DOHH2 (cell line): Measurements from ENCODE around the gene KCNQ1.

Experiments
- H3F3A ChIP-seq: fragments of 200-600 bp; sonication (generic), shearing (Covaris generic); 2 replicates; pipeline ENCODE4 v1.6.0; 2016; ENCODE audit warnings: antibody characterized with exemption, mild to moderate bottlenecking; ENCODE audit not compliant: control insufficient read depth, insufficient read depth
- H3K27ac ChIP-seq: fragments of 200-600 bp; sonication (generic); 2 replicates; pipeline ENCODE4 v1.5.1; 2014; ENCODE audit warnings: low read depth, mild to moderate bottlenecking, low read length, moderate library complexity
- H3K27me3 ChIP-seq: fragments of 200-600 bp; sonication (generic); 2 replicates; pipeline ENCODE4 v1.6.1; 2014; ENCODE audit warnings: mild to moderate bottlenecking, low read length, mixed read lengths; ENCODE audit not compliant: control insufficient read depth
- H3K36me3 ChIP-seq: fragments of 200-600 bp; sonication (generic); 2 replicates; pipeline ENCODE4 v1.6.1; 2014; ENCODE audit warnings: mild to moderate bottlenecking, low read length, moderate library complexity, mixed read lengths; ENCODE audit not compliant: control insufficient read depth
- H3K4me1 ChIP-seq: fragments of 200-600 bp; sonication (generic); 2 replicates; pipeline ENCODE4 v1.6.1; 2014; ENCODE audit warnings: mild to moderate bottlenecking, low read length, mixed read lengths; ENCODE audit not compliant: control insufficient read depth
- H3K4me2 ChIP-seq: fragments of 200-600 bp; sonication (generic); 2 replicates; pipeline ENCODE4 v1.6.0; 2014; ENCODE audit warnings: mild to moderate bottlenecking, low read length, moderate library complexity
- H3K4me3 ChIP-seq: fragments of 200-600 bp; sonication (generic); 2 replicates; pipeline ENCODE4 v1.5.1; 2014; ENCODE audit warnings: mild to moderate bottlenecking, low read length, mixed read lengths
- H3K79me2 ChIP-seq: fragments of 200-600 bp; sonication (generic); 2 replicates; pipeline ENCODE4 v1.6.1; 2014; ENCODE audit warnings: mild to moderate bottlenecking, low read length, mixed read lengths; ENCODE audit not compliant: control insufficient read depth
- H3K9me2 ChIP-seq: fragments of 200-600 bp; sonication (generic); replicated peaks from 2 replicates; pipeline ENCODE4 v1.6.1; 2014; ENCODE audit warnings: mild to moderate bottlenecking, low read length, mixed read lengths; ENCODE audit not compliant: control insufficient read depth
- H3K9me3 ChIP-seq: fragments of 200-600 bp; sonication (generic); 2 replicates; pipeline ENCODE4 v1.6.1; 2014; ENCODE audit warnings: antibody characterized with exemption, low read length, mixed read lengths; ENCODE audit not compliant: control insufficient read depth, insufficient read depth
- H4K20me1 ChIP-seq: fragments of 200-600 bp; sonication (generic); 2 replicates; pipeline ENCODE4 v1.6.0; 2014; ENCODE audit warnings: low read depth, mild to moderate bottlenecking, antibody characterized with exemption, low read length, moderate library complexity; ENCODE audit not compliant: control insufficient read depth, insufficient read depth
- EZH2phosphoT487 ChIP-seq: fragments of 200-600 bp; sonication (generic); IDR thresholded peaks from 2 replicates; pipeline ENCODE4 v1.6.1; 2017; ENCODE audit warnings: borderline replicate concordance, mild to moderate bottlenecking, antibody characterized with exemption, low read length, moderate library complexity, mixed read lengths
- TF ChIP-seq, protein P1 (sequence below): fragments of 200-600 bp; sonication (generic); IDR thresholded peaks from one replicate; pipeline ENCODE4 v1.5.1; 2014; ENCODE audit warnings: antibody characterized with exemption, mild to moderate bottlenecking, low read depth, low read length; ENCODE audit not compliant: poor library complexity, severe bottlenecking

Gene KCNQ1

GRCh38 chr11:2704896-2705606 lies 260.2 kb downstream of the KCNQ1 start:
- Histone ChIP-seq H3K27me3 (no peaks in the 10 kb centered on the region), H3K27ac (no peak overlapping the region), H3F3A (no peaks in the 10 kb centered on the region), H3K9me2 (no peaks in the 10 kb centered on the region), H3K36me3 (no peaks in the 10 kb centered on the region), H3K9me3 (no peaks in the 10 kb centered on the region), H3K4me1 (peaks cover 36% of the 10 kb centered on the region), H3K4me2 (no peak overlapping the region), H3K4me3 (no peak overlapping the region), H3K79me2 (no peaks in the 10 kb centered on the region), H4K20me1 (no peaks in the 10 kb centered on the region)
- no peak for TF ChIP-seq EZH2phosphoT487
- TF ChIP-seq, protein P1, sequence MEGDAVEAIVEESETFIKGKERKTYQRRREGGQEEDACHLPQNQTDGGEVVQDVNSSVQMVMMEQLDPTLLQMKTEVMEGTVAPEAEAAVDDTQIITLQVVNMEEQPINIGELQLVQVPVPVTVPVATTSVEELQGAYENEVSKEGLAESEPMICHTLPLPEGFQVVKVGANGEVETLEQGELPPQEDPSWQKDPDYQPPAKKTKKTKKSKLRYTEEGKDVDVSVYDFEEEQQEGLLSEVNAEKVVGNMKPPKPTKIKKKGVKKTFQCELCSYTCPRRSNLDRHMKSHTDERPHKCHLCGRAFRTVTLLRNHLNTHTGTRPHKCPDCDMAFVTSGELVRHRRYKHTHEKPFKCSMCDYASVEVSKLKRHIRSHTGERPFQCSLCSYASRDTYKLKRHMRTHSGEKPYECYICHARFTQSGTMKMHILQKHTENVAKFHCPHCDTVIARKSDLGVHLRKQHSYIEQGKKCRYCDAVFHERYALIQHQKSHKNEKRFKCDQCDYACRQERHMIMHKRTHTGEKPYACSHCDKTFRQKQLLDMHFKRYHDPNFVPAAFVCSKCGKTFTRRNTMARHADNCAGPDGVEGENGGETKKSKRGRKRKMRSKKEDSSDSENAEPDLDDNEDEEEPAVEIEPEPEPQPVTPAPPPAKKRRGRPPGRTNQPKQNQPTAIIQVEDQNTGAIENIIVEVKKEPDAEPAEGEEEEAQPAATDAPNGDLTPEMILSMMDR, result no peak

DNA sequence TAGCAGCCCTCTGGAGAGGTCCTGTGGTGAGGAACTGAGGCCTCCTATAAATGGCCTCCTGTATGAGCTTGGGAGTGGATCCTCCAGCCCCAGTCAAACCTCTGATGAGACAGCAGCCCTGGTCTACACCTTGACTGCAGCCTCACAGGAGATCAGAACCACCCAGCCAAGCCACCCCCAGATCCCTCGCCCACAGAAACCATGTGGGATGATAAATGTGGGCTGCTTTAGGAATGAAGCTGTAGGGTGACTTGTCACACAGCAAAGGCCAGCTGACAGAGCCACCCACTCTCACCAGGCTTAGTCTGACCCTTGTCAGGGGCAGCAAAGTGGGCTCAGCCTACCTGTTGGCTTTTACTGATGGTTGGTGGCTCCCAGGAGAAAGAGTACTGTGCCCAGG lies 261.5 kb downstream of the KCNQ1 start:
- Histone ChIP-seq H3K36me3 (no peaks in the 10 kb centered on the region), H3K27ac (no peak overlapping the region), H3K4me3 (no peak overlapping the region), H3K4me1 (peaks cover 27% of the 10 kb centered on the region), H4K20me1 (no peaks in the 10 kb centered on the region), H3K4me2 (no peak overlapping the region), H3F3A (no peaks in the 10 kb centered on the region), H3K79me2 (no peaks in the 10 kb centered on the region), H3K27me3 (no peaks in the 10 kb centered on the region), H3K9me3 (no peaks in the 10 kb centered on the region), H3K9me2 (no peaks in the 10 kb centered on the region)
- TF ChIP-seq, protein P1, result no peak
- no peak for TF ChIP-seq EZH2phosphoT487

- Histone ChIP-seq H3K27ac (no peak overlapping the region), H3F3A (no peaks in the 10 kb centered on the region), H3K4me1 (peaks cover 16% of the 10 kb centered on the region), H3K9me3 (no peaks in the 10 kb centered on the region), H3K4me3 (no peak overlapping the region), H3K79me2 (no peaks in the 10 kb centered on the region), H3K9me2 (no peaks in the 10 kb centered on the region), H4K20me1 (no peaks in the 10 kb centered on the region), H3K27me3 (no peaks in the 10 kb centered on the region), H3K36me3 (no peaks in the 10 kb centered on the region), H3K4me2 (no peak overlapping the region)
- TF ChIP-seq, protein P1, result no peak
- TF ChIP-seq EZH2phosphoT487, result no peak
Measured at GRCh38 chr11:2707736-2708135, 262.9 kb downstream of the KCNQ1 start.
